Measurements from ENCODE around the gene SPIRE1. TPM values are rescaled to one million over a fixed set of nuclear protein-coding genes. Genes with fewer than 3 reads are reported as not detected.

SPIRE1 gene
- total and polyA plus RNA-seq, 7 donors = 15.5 to 82.3 (median 39.6) TPM

GRCh38 chr18:12462242-12462641, 195.7 kb downstream of the SPIRE1 start:
- Histone ChIP-seq H3K36me3 (ENCODE audit: insufficient read depth in 1 of 2, low read depth in 1 of 2) (peaks cover 0 to 71% of the 10 kb centered on the region in 2 donors), H3K27ac (no peak overlapping the region), H3K9me3 (no peaks in the 10 kb centered on the region), H3K27me3 (ENCODE audit: insufficient read depth in 3 of 3, low read length in 2 of 3) (no peaks in the 10 kb centered on the region), H3K4me1 (no peaks in the 10 kb centered on the region), H3K4me3 (no peak overlapping the region)
- no peak for TF ChIP-seq CTCF (IDR thresholded peaks at IDR 0.05)
- intact Hi-C loops (cut with DNase I) = no loop called here
- ATAC-seq (no peak), DNase-seq (no peak)
- 94 to 97% (median 96%) methylated on average over 2 of the region's 2 CpGs for WGBS, 3 donors

GRCh38 chr18:12461326-12461725, 196.6 kb downstream of the SPIRE1 start:
- Histone ChIP-seq H3K36me3 (ENCODE audit: insufficient read depth in 1 of 2, low read depth in 1 of 2) (peaks cover 0 to 79% of the 10 kb centered on the region in 2 donors), H3K27me3 (ENCODE audit: insufficient read depth in 3 of 3, low read length in 2 of 3) (no peaks in the 10 kb centered on the region)
- WGBS, 3 donors = 72 to 88% (median 87%) methylated on average over 6 of the region's 6 CpGs

GRCh38 chr18:12460874-12461273, 197.0 kb downstream of the SPIRE1 start:
- intact Hi-C loops (cut with DNase I) = no loop called here
- Histone ChIP-seq H3K27ac (no peak overlapping the region), H3K27me3 (ENCODE audit: insufficient read depth in 3 of 3, low read length in 2 of 3) (no peaks in the 10 kb centered on the region), H3K36me3 (ENCODE audit: insufficient read depth in 1 of 2, low read depth in 1 of 2) (peaks cover 0 to 82% of the 10 kb centered on the region in 2 donors), H3K4me1 (no peaks in the 10 kb centered on the region), H3K9me3 (no peaks in the 10 kb centered on the region), H3K4me3 (no peak overlapping the region)
- DNase-seq (no peak), ATAC-seq (no peak)
- TF ChIP-seq CTCF (IDR thresholded peaks at IDR 0.05) = no peak
- 61 to 78% (median 77%) methylated on average over 5 of the region's 5 CpGs for WGBS, 3 donors

More at GRCh38 chr18:12461326-12461725, 196.6 kb downstream of the SPIRE1 start:
- no peak for TF ChIP-seq CTCF (IDR thresholded peaks at IDR 0.05)
- intact Hi-C loops (cut with DNase I) = no loop called here
- no peak overlapping the region for H3K4me3 ChIP-seq
- no peak for ATAC-seq
- H3K9me3 ChIP-seq = no peaks in the 10 kb centered on the region
- no peak overlapping the region for H3K27ac ChIP-seq
- H3K4me1 ChIP-seq = no peaks in the 10 kb centered on the region
- no peak for DNase-seq

- Histone ChIP-seq H3K9me3 (no peaks in the 10 kb centered on the region), H3K36me3 (ENCODE audit: insufficient read depth in 1 of 2, low read depth in 1 of 2) (peaks cover 0 to 83% of the 10 kb centered on the region in 2 donors), H3K4me1 (no peaks in the 10 kb centered on the region), H3K27me3 (ENCODE audit: insufficient read depth in 3 of 3, low read length in 2 of 3) (no peaks in the 10 kb centered on the region), H3K27ac (no peak overlapping the region), H3K4me3 (no peak overlapping the region)
- DNase-seq (no peak), ATAC-seq (no peak)
- 78 to 82% (median 80%) methylated on average over 7 of the region's 7 CpGs for WGBS, 3 donors
- no peak for TF ChIP-seq CTCF (IDR thresholded peaks at IDR 0.05)
- intact Hi-C loops (cut with DNase I) = no loop called here
Observed at GRCh38 chr18:12458771-12459170, 199.1 kb downstream of the SPIRE1 start.

GRCh38 chr18:12456441-12456840, 201.5 kb downstream of the SPIRE1 start:
- Histone ChIP-seq H3K27ac (no peak overlapping the region), H3K36me3 (ENCODE audit: insufficient read depth in 1 of 2, low read depth in 1 of 2) (peaks cover 0 to 81% of the 10 kb centered on the region in 2 donors)

More at GRCh38 chr18:12456441-12456840, 201.5 kb downstream of the SPIRE1 start:
- Histone ChIP-seq H3K4me1 (no peaks in the 10 kb centered on the region), H3K9me3 (no peaks in the 10 kb centered on the region), H3K27me3 (ENCODE audit: insufficient read depth in 3 of 3, low read length in 2 of 3) (no peaks in the 10 kb centered on the region), H3K4me3 (no peak overlapping the region)
- 87 to 95% (median 93%) methylated on average over 3 of the region's 3 CpGs for WGBS, 3 donors
- intact Hi-C loops (cut with DNase I) = no loop called here
- ATAC-seq = no peak
- no peak for DNase-seq
- TF ChIP-seq CTCF (IDR thresholded peaks at IDR 0.05) = no peak
